ENCODE results near the gene CABP4.

Gene CABP4

GRCh38 chr11:67420147-67420645 is 35.0 kb upstream of the CABP4 start:
- Histone ChIP-seq H3K79me2 (ENCODE audit: insufficient read depth, low read length) (no peaks in the 10 kb centered on the region), H3K4me3 (ENCODE audit: low read depth, low read length, poor library complexity, severe bottlenecking) (peak overlapping the region; percentile 56), H3K27me3 (ENCODE audit: insufficient read depth, low read length) (no peaks in the 10 kb centered on the region), H3K9me3 (ENCODE audit: low read length) (no peaks in the 10 kb centered on the region), H3K9ac (ENCODE audit: low read length) (peak overlapping the region; percentile 61; the same call in 1 of the 2 replicates), H3K27ac (ENCODE audit: low read depth, low read length, poor library complexity, severe bottlenecking) (no peak overlapping the region), H4K20me1 (ENCODE audit: insufficient read depth, low read length) (no peaks in the 10 kb centered on the region), H3K4me1 (ENCODE audit: insufficient read depth, low read length, severe bottlenecking) (peaks cover 49% of the 10 kb centered on the region), H3K9me2 (ENCODE audit: low read depth, low read length) (no peaks in the 10 kb centered on the region), H3K4me2 (ENCODE audit: low read length) (peak overlapping the region; percentile 73), H2AFZ (ENCODE audit: low read length) (no peak overlapping the region), H3K36me3 (ENCODE audit: insufficient read depth, low read length) (no peaks in the 10 kb centered on the region), H3F3A (ENCODE audit: insufficient read depth, low read length) (no peaks in the 10 kb centered on the region)
- TF ChIP-seq EZH2 (IDR thresholded peaks at IDR 0.05; ENCODE audit: borderline replicate concordance, low read length) (no peak), CTCF (IDR thresholded peaks at IDR 0.05; ENCODE audit: low read length) (no peak)

GRCh38 chr11:67420646-67421429 is 34.3 kb upstream of the CABP4 start:
- Histone ChIP-seq H3K4me2 (ENCODE audit: low read length) (peak overlapping the region; percentile 73), H3K4me3 (ENCODE audit: low read depth, low read length, poor library complexity, severe bottlenecking) (peak overlapping the region; percentile 56), H3K4me1 (ENCODE audit: insufficient read depth, low read length, severe bottlenecking) (peaks cover 46% of the 10 kb centered on the region), H3K27me3 (ENCODE audit: insufficient read depth, low read length) (no peaks in the 10 kb centered on the region), H3K36me3 (ENCODE audit: insufficient read depth, low read length) (no peaks in the 10 kb centered on the region), H4K20me1 (ENCODE audit: insufficient read depth, low read length) (no peaks in the 10 kb centered on the region), H3F3A (ENCODE audit: insufficient read depth, low read length) (no peaks in the 10 kb centered on the region), H3K9me3 (ENCODE audit: low read length) (no peaks in the 10 kb centered on the region), H3K79me2 (ENCODE audit: insufficient read depth, low read length) (no peaks in the 10 kb centered on the region), H3K9ac (ENCODE audit: low read length) (peak overlapping the region; percentile 61; the same call in 1 of the 2 replicates), H2AFZ (ENCODE audit: low read length) (no peak overlapping the region), H3K27ac (ENCODE audit: low read depth, low read length, poor library complexity, severe bottlenecking) (no peak overlapping the region), H3K9me2 (ENCODE audit: low read depth, low read length) (no peaks in the 10 kb centered on the region)
- TF ChIP-seq EZH2 (IDR thresholded peaks at IDR 0.05; ENCODE audit: borderline replicate concordance, low read length) (no peak), CTCF (IDR thresholded peaks at IDR 0.05; ENCODE audit: low read length) (no peak)

GRCh38 chr11:67421430-67422031 is 33.6 kb upstream of the CABP4 start:
- no peaks in the 10 kb centered on the region for H3K36me3 ChIP-seq (ENCODE audit: insufficient read depth, low read length)
- H3K9me2 ChIP-seq (ENCODE audit: low read depth, low read length): no peaks in the 10 kb centered on the region
- H3F3A ChIP-seq (ENCODE audit: insufficient read depth, low read length): no peaks in the 10 kb centered on the region
- H3K9ac ChIP-seq (ENCODE audit: low read length): no peak overlapping the region
- no peak overlapping the region for H3K27ac ChIP-seq (ENCODE audit: low read depth, low read length, poor library complexity, severe bottlenecking)
- H4K20me1 ChIP-seq (ENCODE audit: insufficient read depth, low read length): no peaks in the 10 kb centered on the region
- H3K4me3 ChIP-seq (ENCODE audit: low read depth, low read length, poor library complexity, severe bottlenecking): peak overlapping the region; percentile 35
- TF ChIP-seq EZH2 (IDR thresholded peaks at IDR 0.05; ENCODE audit: borderline replicate concordance, low read length) (no peak), CTCF (IDR thresholded peaks at IDR 0.05; ENCODE audit: low read length) (no peak)
- H3K9me3 ChIP-seq (ENCODE audit: low read length): no peaks in the 10 kb centered on the region
- peak overlapping the region; percentile 73 for H3K4me2 ChIP-seq (ENCODE audit: low read length)
- H3K79me2 ChIP-seq (ENCODE audit: insufficient read depth, low read length): no peaks in the 10 kb centered on the region
- no peaks in the 10 kb centered on the region for H3K27me3 ChIP-seq (ENCODE audit: insufficient read depth, low read length)
- H2AFZ ChIP-seq (ENCODE audit: low read length): no peak overlapping the region
- peaks cover 39% of the 10 kb centered on the region for H3K4me1 ChIP-seq (ENCODE audit: insufficient read depth, low read length, severe bottlenecking)
